Measurements from ENCODE around the gene MAP3K14. TPM values are rescaled to one million over a fixed set of nuclear protein-coding genes. Genes with fewer than 3 reads are reported as not detected.
A peak's percentile ranks its signal among the peaks of the same experiment; 100 is the strongest.

The MAP3K14 gene
- polyA plus RNA-seq, 1 of the 3 experiments (the other 2 are of a cell fraction): 11.9 TPM

DNA sequence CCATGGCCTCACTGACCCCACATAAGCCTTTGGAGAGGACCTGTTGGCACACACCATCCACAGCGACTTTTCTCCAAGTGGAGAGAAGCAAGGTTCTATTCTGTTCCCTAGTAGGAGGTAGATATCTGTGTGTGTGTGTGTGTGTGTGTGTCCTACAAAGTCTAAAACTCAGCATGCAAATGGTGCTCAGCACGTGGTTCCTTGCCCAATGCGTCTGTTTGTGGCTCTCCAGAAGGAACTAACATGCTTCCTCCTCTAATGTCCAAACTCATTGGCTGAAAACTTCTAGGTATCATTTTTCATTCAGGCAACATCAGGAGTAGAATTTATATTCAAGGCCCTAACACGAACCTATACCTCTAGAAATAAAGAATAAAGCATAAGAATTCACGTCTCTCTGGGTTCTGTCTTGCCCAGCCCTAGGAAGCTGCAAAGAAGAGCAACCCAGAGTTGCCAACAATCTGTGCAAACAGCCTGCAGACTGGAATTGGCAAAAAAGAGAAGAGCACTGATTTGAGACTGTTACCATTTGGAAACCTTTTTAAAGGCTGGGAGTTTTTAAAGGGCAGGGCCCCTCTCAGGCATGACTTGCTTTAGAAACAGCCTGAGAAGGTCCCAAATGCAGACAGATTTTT is 25.5 kb downstream of the MAP3K14 start:
- POLR2A ChIA-PET: no interaction called here
- peaks cover 36% of the 10 kb centered on the region for H3F3A ChIP-seq (replicated peaks; ENCODE audit: insufficient read depth)
- H3K9ac ChIP-seq: no peak overlapping the region
- no peaks in the 10 kb centered on the region for H3K9me3 ChIP-seq
- peaks cover 33 to 45% of the 10 kb centered on the region in 2 experiments for H3K36me3 ChIP-seq (replicated peaks in 1 of 2; ENCODE audit: control insufficient read depth in 1 of 2, insufficient read depth in 2 of 2, low read length in 1 of 2)
- H3K4me1 ChIP-seq (ENCODE audit: control insufficient read depth in 1 of 2, insufficient read depth in 2 of 2, low read depth in 1 of 2, low read length in 1 of 2): peaks cover 45 to 89% of the 10 kb centered on the region in 2 experiments
- no peak overlapping the region for H3K4me3 ChIP-seq (ENCODE audit: low read depth in 2 of 2, low read length in 1 of 2)
- DNase-seq: no peak
- 91% methylated on average over 5 of the region's 5 CpGs for WGBS (ENCODE audit: low lambda C conversion rate)
- H3K27ac ChIP-seq (ENCODE audit: low read depth in 2 of 2, low read length in 1 of 2): no peak overlapping the region; a peak in 1 of 4 replicates
- H4K20me1 ChIP-seq (ENCODE audit: insufficient read depth): peaks cover 57% of the 10 kb centered on the region
- H3K9me2 ChIP-seq: no peaks in the 10 kb centered on the region
- H2AFZ ChIP-seq (ENCODE audit: low read depth): no peak overlapping the region
- H3K4me2 ChIP-seq: no peak overlapping the region
- TF ChIP-seq FOXM1 (IDR thresholded peaks at IDR 0.05; ENCODE audit: low read depth) (no peak), MEF2A (IDR thresholded peaks at IDR 0.05; ENCODE audit: borderline replicate concordance, low read depth) (no peak)
- peaks cover 64% of the 10 kb centered on the region for H3K79me2 ChIP-seq (ENCODE audit: insufficient read depth)
- CTCF ChIA-PET: interaction anchor here (0.9 kb wide), 1 partner anchor 14 kb away, joined by 3 read pairs; no protein-coding TSS in a partner anchor
- no peaks in the 10 kb centered on the region for H3K27me3 ChIP-seq (ENCODE audit: insufficient read depth)

- POLR2A ChIA-PET: no interaction called here
- Histone ChIP-seq H3F3A (replicated peaks; ENCODE audit: insufficient read depth) (peaks cover 26% of the 10 kb centered on the region), H3K79me2 (ENCODE audit: insufficient read depth) (peaks cover 54% of the 10 kb centered on the region), H4K20me1 (ENCODE audit: insufficient read depth) (peaks cover 52% of the 10 kb centered on the region), H3K9me2 (no peaks in the 10 kb centered on the region), H3K9ac (no peak overlapping the region), H3K27ac (ENCODE audit: low read depth in 2 of 2, low read length in 1 of 2) (peak overlapping the region in 1 of 2 experiments; percentile 71; a peak in 1 of 4 replicates), H3K4me2 (no peak overlapping the region), H3K4me1 (ENCODE audit: control insufficient read depth in 1 of 2, insufficient read depth in 2 of 2, low read depth in 1 of 2, low read length in 1 of 2) (peaks cover 36 to 86% of the 10 kb centered on the region in 2 experiments), H3K4me3 (ENCODE audit: low read depth in 2 of 2, low read length in 1 of 2) (no peak overlapping the region), H3K27me3 (ENCODE audit: insufficient read depth) (no peaks in the 10 kb centered on the region), H2AFZ (ENCODE audit: low read depth) (no peak overlapping the region), H3K9me3 (no peaks in the 10 kb centered on the region), H3K36me3 (replicated peaks in 1 of 2; ENCODE audit: control insufficient read depth in 1 of 2, insufficient read depth in 2 of 2, low read length in 1 of 2) (peaks cover 38 to 45% of the 10 kb centered on the region in 2 experiments)
- CTCF ChIA-PET: interaction anchor here (0.9 to 2.9 kb wide), 2 partner anchors 13 to 43 kb away, joined by 3 to 13 read pairs; no protein-coding TSS in a partner anchor
- 98% methylated on average over 11 of the region's 11 CpGs for WGBS (ENCODE audit: low lambda C conversion rate)
- TF ChIP-seq EP300 (IDR thresholded peaks at IDR 0.05; ENCODE audit: borderline replicate concordance in 1 of 2, low read depth in 1 of 2, low read length in 1 of 2): no peak
- TF ChIP-seq, protein P1, sequence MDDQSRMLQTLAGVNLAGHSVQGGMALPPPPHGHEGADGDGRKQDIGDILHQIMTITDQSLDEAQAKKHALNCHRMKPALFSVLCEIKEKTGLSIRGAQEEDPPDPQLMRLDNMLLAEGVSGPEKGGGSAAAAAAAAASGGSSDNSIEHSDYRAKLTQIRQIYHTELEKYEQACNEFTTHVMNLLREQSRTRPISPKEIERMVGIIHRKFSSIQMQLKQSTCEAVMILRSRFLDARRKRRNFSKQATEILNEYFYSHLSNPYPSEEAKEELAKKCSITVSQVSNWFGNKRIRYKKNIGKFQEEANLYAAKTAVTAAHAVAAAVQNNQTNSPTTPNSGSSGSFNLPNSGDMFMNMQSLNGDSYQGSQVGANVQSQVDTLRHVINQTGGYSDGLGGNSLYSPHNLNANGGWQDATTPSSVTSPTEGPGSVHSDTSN (IDR thresholded peaks at IDR 0.05): no peak
- no peak for DNase-seq
These were observed 26.5 kb downstream of the MAP3K14 start for GRCh38 chr17:45290269-45290765.

GRCh38 chr17:45289301-45290268 is 27.2 kb downstream of the MAP3K14 start:
- H2AFZ ChIP-seq (ENCODE audit: low read depth): no peak overlapping the region
- DNase-seq: no peak
- POLR2A ChIA-PET: interaction anchor here (0.8 to 2.1 kb wide), 3 partner anchors 22 to 128 kb away, joined by 3 to 13 read pairs (median 4); partner anchors contain the start of genes HEXIM2 and MAP3K14
- no peak overlapping the region for H3K4me2 ChIP-seq
- peak overlapping the region in 1 of 2 experiments; percentile 71; a peak in 2 of 4 replicates for H3K27ac ChIP-seq (ENCODE audit: low read depth in 2 of 2, low read length in 1 of 2)
- peaks cover 19% of the 10 kb centered on the region for H3F3A ChIP-seq (replicated peaks; ENCODE audit: insufficient read depth)
- H3K9me2 ChIP-seq: no peaks in the 10 kb centered on the region
- peaks cover 42 to 52% of the 10 kb centered on the region in 2 experiments for H3K36me3 ChIP-seq (replicated peaks in 1 of 2; ENCODE audit: control insufficient read depth in 1 of 2, insufficient read depth in 2 of 2, low read length in 1 of 2)
- H3K79me2 ChIP-seq (ENCODE audit: insufficient read depth): peaks cover 48% of the 10 kb centered on the region
- CTCF ChIA-PET: interaction anchor here (0.9 to 2.9 kb wide), 3 partner anchors 22 to 96 kb away, joined by 4 to 13 read pairs (median 5); no protein-coding TSS in a partner anchor
- 99% methylated on average over 13 of the region's 15 CpGs for WGBS (ENCODE audit: low lambda C conversion rate)
- H4K20me1 ChIP-seq (ENCODE audit: insufficient read depth): peaks cover 47% of the 10 kb centered on the region
- no peak overlapping the region for H3K4me3 ChIP-seq (ENCODE audit: low read depth in 2 of 2, low read length in 1 of 2)
- no peaks in the 10 kb centered on the region for H3K9me3 ChIP-seq
- no peaks in the 10 kb centered on the region for H3K27me3 ChIP-seq (ENCODE audit: insufficient read depth)
- no peak overlapping the region for H3K9ac ChIP-seq
- H3K4me1 ChIP-seq (ENCODE audit: control insufficient read depth in 1 of 2, insufficient read depth in 2 of 2, low read depth in 1 of 2, low read length in 1 of 2): peaks cover 28 to 78% of the 10 kb centered on the region in 2 experiments
- TF ChIP-seq ELF1 (IDR thresholded peaks at IDR 0.05): no peak
- TF ChIP-seq, protein P2, sequence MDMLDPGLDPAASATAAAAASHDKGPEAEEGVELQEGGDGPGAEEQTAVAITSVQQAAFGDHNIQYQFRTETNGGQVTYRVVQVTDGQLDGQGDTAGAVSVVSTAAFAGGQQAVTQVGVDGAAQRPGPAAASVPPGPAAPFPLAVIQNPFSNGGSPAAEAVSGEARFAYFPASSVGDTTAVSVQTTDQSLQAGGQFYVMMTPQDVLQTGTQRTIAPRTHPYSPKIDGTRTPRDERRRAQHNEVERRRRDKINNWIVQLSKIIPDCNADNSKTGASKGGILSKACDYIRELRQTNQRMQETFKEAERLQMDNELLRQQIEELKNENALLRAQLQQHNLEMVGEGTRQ (IDR thresholded peaks at IDR 0.05; ENCODE audit: borderline replicate concordance, low read depth, low read length): no peak
- no peak for TF ChIP-seq SMC3 (IDR thresholded peaks at IDR 0.05; ENCODE audit: low read depth, low read length)
- no peak for TF ChIP-seq NFIC (IDR thresholded peaks at IDR 0.05; ENCODE audit: borderline replicate concordance)
- TF ChIP-seq NRF1 (IDR thresholded peaks at IDR 0.05; ENCODE audit: low read depth, low read length): no peak
- TF ChIP-seq, protein P3, sequence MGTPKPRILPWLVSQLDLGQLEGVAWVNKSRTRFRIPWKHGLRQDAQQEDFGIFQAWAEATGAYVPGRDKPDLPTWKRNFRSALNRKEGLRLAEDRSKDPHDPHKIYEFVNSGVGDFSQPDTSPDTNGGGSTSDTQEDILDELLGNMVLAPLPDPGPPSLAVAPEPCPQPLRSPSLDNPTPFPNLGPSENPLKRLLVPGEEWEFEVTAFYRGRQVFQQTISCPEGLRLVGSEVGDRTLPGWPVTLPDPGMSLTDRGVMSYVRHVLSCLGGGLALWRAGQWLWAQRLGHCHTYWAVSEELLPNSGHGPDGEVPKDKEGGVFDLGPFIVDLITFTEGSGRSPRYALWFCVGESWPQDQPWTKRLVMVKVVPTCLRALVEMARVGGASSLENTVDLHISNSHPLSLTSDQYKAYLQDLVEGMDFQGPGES (IDR thresholded peaks at IDR 0.05; ENCODE audit: low read depth, low read length): no peak
- no peak for TF ChIP-seq RXRA (IDR thresholded peaks at IDR 0.05; ENCODE audit: borderline replicate concordance, low read depth)
- TF ChIP-seq TAF1 (IDR thresholded peaks at IDR 0.05; ENCODE audit: borderline replicate concordance, low read depth, low read length): no peak
- no peak for TF ChIP-seq EP300 (IDR thresholded peaks at IDR 0.05; ENCODE audit: borderline replicate concordance in 1 of 2, low read depth in 1 of 2, low read length in 1 of 2)
- TF ChIP-seq RFX5 (IDR thresholded peaks at IDR 0.05; ENCODE audit: low read length): no peak
- no peak for TF ChIP-seq TEAD4 (IDR thresholded peaks at IDR 0.05; ENCODE audit: borderline replicate concordance, insufficient read depth)
- TF ChIP-seq, protein P4, sequence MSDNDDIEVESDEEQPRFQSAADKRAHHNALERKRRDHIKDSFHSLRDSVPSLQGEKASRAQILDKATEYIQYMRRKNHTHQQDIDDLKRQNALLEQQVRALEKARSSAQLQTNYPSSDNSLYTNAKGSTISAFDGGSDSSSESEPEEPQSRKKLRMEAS (IDR thresholded peaks at IDR 0.05; ENCODE audit: low read depth): no peak

All from SK-N-SH (cell line).